IMR-90 (cell line): ENCODE data around the gene MGRN1. TPM values are rescaled to one million over a fixed set of nuclear protein-coding genes. Genes with fewer than 3 reads are reported as not detected.

ENCODE experiments used
- ATAC-seq: fragments of 200-7000 bp; cut with Tn5 transposase; 2 replicates; pipeline ENCODE4 v1.9.1; 2020; ENCODE audit warnings: low read depth, mild to moderate bottlenecking, moderate library complexity
- BruUV-seq: library from RNA; stranded (reverse); fragments of 400-500 nt; replicated peaks from 2 replicates; lab custom pipeline; 2021; lab: Mats Ljungman, UMichigan
- CTCF ChIA-PET: fragments of 300-600 bp; formaldehyde crosslinking; extraction: SDS; loops from one replicate; lab custom pipeline; 2021; ENCODE audit warnings: antibody characterized with exemption; lab: Yijun Ruan, JAX
- POLR2A ChIA-PET: fragments of 300-600 bp; sonication (Branson Sonifier 250); formaldehyde crosslinking; loops from one replicate; lab custom pipeline; 2022; ENCODE audit warnings: antibody characterized with exemption; ENCODE audit not compliant: unreplicated experiment; lab: Charles Lee
- DNase-seq: peaks from one replicate; pipeline ENCODE4 v3.0.0; 2013
- H2AFZ ChIP-seq: replicated peaks from 2 replicates; pipeline ENCODE3; 2013; ENCODE audit warnings: low read length, mild to moderate bottlenecking; ENCODE audit not compliant: poor library complexity
- H2AK5ac ChIP-seq: 2 replicates; pipeline ENCODE4 v1.6.1; 2013; ENCODE audit warnings: low read depth, low read length, inconsistent platforms
- H2AK9ac ChIP-seq: replicated peaks from 2 replicates; pipeline ENCODE3; 2013; ENCODE audit warnings: mild to moderate bottlenecking, low read depth, low read length, moderate library complexity; ENCODE audit not compliant: poor library complexity
- H2BK120ac ChIP-seq: 2 replicates; pipeline ENCODE4 v1.6.1; 2013; ENCODE audit warnings: low read depth, low read length, inconsistent platforms
- H2BK15ac ChIP-seq: 3 replicates; pipeline ENCODE4 v1.6.1; 2013; ENCODE audit warnings: low read depth, low read length, inconsistent platforms
- H2BK20ac ChIP-seq: 2 replicates; pipeline ENCODE4 v1.6.1; 2013; ENCODE audit warnings: low read depth, mild to moderate bottlenecking, inconsistent platforms, low read length, moderate library complexity
- H2BK5ac ChIP-seq: 2 replicates; pipeline ENCODE4 v1.6.1; 2013; ENCODE audit warnings: mild to moderate bottlenecking, low read depth, low read length, inconsistent platforms; ENCODE audit not compliant: poor library complexity, severe bottlenecking
- H3K14ac ChIP-seq: replicated peaks from 2 replicates; pipeline ENCODE4 v1.6.1; 2013; ENCODE audit warnings: low read depth, low read length, inconsistent platforms
- H3K18ac ChIP-seq: 2 replicates; pipeline ENCODE4 v1.6.1; 2013; ENCODE audit warnings: low read depth, low read length, control low read depth
- H3K23ac ChIP-seq: 2 replicates; pipeline ENCODE4 v1.6.1; 2013; ENCODE audit warnings: low read depth, low read length, inconsistent platforms
- H3K27ac ChIP-seq: 2 replicates; pipeline ENCODE4 v1.5.1; 2013; ENCODE audit warnings: mild to moderate bottlenecking, control low read depth, low read length; ENCODE audit not compliant: insufficient read depth
- H3K27me3 ChIP-seq: 2 replicates; pipeline ENCODE4 v1.6.1; 2013; ENCODE audit warnings: low read length; ENCODE audit not compliant: control insufficient read depth, insufficient read depth
- H3K36me3 ChIP-seq: 2 replicates; pipeline ENCODE4 v1.6.1; 2013; ENCODE audit warnings: low read length, mixed read lengths; ENCODE audit not compliant: control insufficient read depth, insufficient read depth
- H3K4ac ChIP-seq: 2 replicates; pipeline ENCODE4 v1.6.1; 2013; ENCODE audit warnings: low read depth, low read length, inconsistent platforms
- H3K4me1 ChIP-seq: 2 replicates; pipeline ENCODE4 v1.6.1; 2013; ENCODE audit warnings: low read length, mixed read lengths; ENCODE audit not compliant: control insufficient read depth, insufficient read depth
- H3K4me2 ChIP-seq: 2 replicates; pipeline ENCODE4 v1.6.1; 2013; ENCODE audit warnings: low read depth, mild to moderate bottlenecking, control low read depth, low read length, moderate library complexity
- H3K4me3 ChIP-seq: 2 replicates; pipeline ENCODE4 v1.5.1; 2013; ENCODE audit warnings: low read depth, mild to moderate bottlenecking, control low read depth, low read length, moderate library complexity; ENCODE audit not compliant: insufficient read depth
- H3K56ac ChIP-seq: 2 replicates; pipeline ENCODE4 v1.6.1; 2013; ENCODE audit warnings: low read length, inconsistent platforms; ENCODE audit not compliant: insufficient read depth; ENCODE audit errors: extremely low read depth
- H3K79me1 ChIP-seq, 2 experiments: 2 replicates each; pipeline ENCODE4 v1.6.1; 2013; ENCODE audit warnings: low read length in 2 of 2, inconsistent platforms in 1 of 2, low read depth in 1 of 2
- H3K9ac ChIP-seq: 2 replicates; pipeline ENCODE4 v1.6.1; 2013; ENCODE audit warnings: low read depth, low read length, control low read depth
- H3K9me1 ChIP-seq: 2 replicates; pipeline ENCODE4 v1.6.1; 2013; ENCODE audit warnings: low read length, inconsistent platforms; ENCODE audit not compliant: insufficient read depth
- H3K9me3 ChIP-seq: 2 replicates; pipeline ENCODE4 v1.6.1; 2013; ENCODE audit warnings: low read length; ENCODE audit not compliant: control insufficient read depth, insufficient read depth
- H4K20me1 ChIP-seq: 2 replicates; pipeline ENCODE4 v1.6.1; 2013; ENCODE audit warnings: low read length, inconsistent platforms; ENCODE audit not compliant: insufficient read depth
- H4K5ac ChIP-seq: 2 replicates; pipeline ENCODE4 v1.6.1; 2013; ENCODE audit warnings: mild to moderate bottlenecking, low read depth, low read length, control low read depth
- H4K8ac ChIP-seq, 2 experiments: 2 replicates each; pipeline ENCODE4 v1.6.1; 2013; ENCODE audit warnings: low read depth in 2 of 2, low read length in 2 of 2, control low read depth in 1 of 2, inconsistent platforms in 1 of 2
- H4K91ac ChIP-seq: 2 replicates; pipeline ENCODE4 v1.6.1; 2013; ENCODE audit warnings: low read depth, low read length, inconsistent platforms; ENCODE audit not compliant: insufficient read depth
- ELK1 ChIP-seq: fragments of 150-350 bp; IDR thresholded peaks from 2 replicates; pipeline ENCODE4 v1.6.1; 2016; ENCODE audit warnings: low read depth, mild to moderate bottlenecking, low read length, moderate library complexity, borderline replicate concordance
- FOS ChIP-seq: fragments of 150-350 bp; IDR thresholded peaks from 2 replicates; pipeline ENCODE4 v1.6.1; 2016; ENCODE audit warnings: low read depth, low read length
- MAZ ChIP-seq: IDR thresholded peaks from 2 replicates; pipeline ENCODE4 v1.6.1; 2012; ENCODE audit warnings: low read depth, mild to moderate bottlenecking, low read length, improper control_type of control experiment, moderate library complexity, borderline replicate concordance
- NFE2L2 ChIP-seq: fragments of 150-350 bp; IDR thresholded peaks from 2 replicates; pipeline ENCODE4 v1.6.1; 2016; ENCODE audit warnings: low read depth, mild to moderate bottlenecking, low read length
- RAD21 ChIP-seq: IDR thresholded peaks from 2 replicates; pipeline ENCODE4 v1.6.1; 2012; ENCODE audit warnings: low read length, improper control_type of control experiment
- USF2 ChIP-seq: fragments of 150-350 bp; IDR thresholded peaks from 2 replicates; pipeline ENCODE4 v1.6.1; 2017; ENCODE audit warnings: mild to moderate bottlenecking, antibody characterized with exemption, low read length, low read depth
- WGBS, 2 experiments: methylation state at CpG; one replicate each; pipeline versions ENCODE4 v1.1.5 to v1.1.7; 2013; ENCODE audit warnings: missing lambda C conversion rate in 2 of 2; ENCODE audit not compliant: insufficient read length in 1 of 2; ENCODE audit errors: extremely low coverage in 2 of 2; 5-methylcytosine and 5-hydroxymethylcytosine counted together
- dilution Hi-C: fragments of 300-500 bp; cut with HindIII; formaldehyde crosslinking; loops from one replicate; pipeline ENCODE4 v1.14.3; 2018; ENCODE audit warnings: low sequenced_read_pairs; ENCODE audit not compliant: unreplicated experiment
- in situ Hi-C: fragments of 300-500 bp; cut with MboI; formaldehyde crosslinking; loops from 3 replicates; pipeline ENCODE4 v1.14.3; 2019; ENCODE audit warnings: low sequenced_read_pairs, inconsistent platforms, mixed read lengths
- intact Hi-C: fragments of 100-400 bp; cut with micrococcal nuclease; formaldehyde crosslinking; loops from 2 replicates; pipeline ENCODE4 v1.10.0; 2022
- polyA plus RNA-seq, 3 experiments: library from polyadenylated mRNA; depleted of rRNA; stranded (reverse); fragments of >200 nt; gene quantifications; 2 replicates each; pipeline ENCODE4 v1.2.3, GENCODE V29; 2012; ENCODE audit warnings: low replicate concordance in 1 of 3
- total RNA-seq: library from RNA; depleted of rRNA; stranded (reverse); fragments of >200 nt; gene quantifications from 2 replicates; pipeline ENCODE4 v1.2.3, GENCODE V29; 2012

The MGRN1 gene
- total and polyA plus RNA-seq, 2 of the 4 experiments (the other 2 are of a cell fraction) = 11.7 to 32.7 TPM

GRCh38 chr16:4687946-4688673, 63.5 kb downstream of the MGRN1 start:
- no peak overlapping the region for H2BK120ac ChIP-seq
- no peak overlapping the region for H3K9ac ChIP-seq
- H2BK20ac ChIP-seq = no peak overlapping the region
- POLR2A ChIA-PET = no interaction called here
- no TSS peak for BruUV-seq
- ATAC-seq = no peak
- H3K4me3 ChIP-seq = no peak overlapping the region
- dilution Hi-C loops = no loop called here
- no peak overlapping the region for H3K4ac ChIP-seq
- no peak overlapping the region for H3K14ac ChIP-seq
- H3K56ac ChIP-seq = no peak overlapping the region
- TF ChIP-seq NFE2L2 (no peak), USF2 (no peak), FOS (no peak), RAD21 (no peak), MAZ (no peak), ELK1 (no peak)
- WGBS, 2 experiments = 92% methylated on average over 29 of the region's 39 CpGs; no CpG with 5 or more reads in 1 of the 2 experiments
- H3K36me3 ChIP-seq = peaks cover 46% of the 10 kb centered on the region
- no peak overlapping the region for H2BK5ac ChIP-seq
- no peak overlapping the region for H2AK5ac ChIP-seq
- H2AFZ ChIP-seq = no peak overlapping the region
- H3K23ac ChIP-seq = no peak overlapping the region
- no peaks in the 10 kb centered on the region for H3K27me3 ChIP-seq
- no peak overlapping the region for H3K27ac ChIP-seq
- no peaks in the 10 kb centered on the region; the same call in none of the 2 replicates for H4K20me1 ChIP-seq
- H4K8ac ChIP-seq = no peak overlapping the region
- H2AK9ac ChIP-seq = peak overlapping the region; percentile 37
- 0 out of 4 replicates have a peak, but pooled peaks cover 0 to 2% of the 10 kb centered on the region in 2 experiments for H3K79me1 ChIP-seq
- no peak overlapping the region for H3K18ac ChIP-seq
- H2BK15ac ChIP-seq = no peak overlapping the region
- no peak overlapping the region for H4K5ac ChIP-seq
- H3K9me3 ChIP-seq = no peaks in the 10 kb centered on the region
- no peak for DNase-seq
- intact Hi-C loops = no loop called here
- in situ Hi-C loops = no loop called here
- peaks cover 5% of the 10 kb centered on the region; the same call in 1 of the 2 replicates for H3K9me1 ChIP-seq
- CTCF ChIA-PET = no interaction called here
- H4K91ac ChIP-seq = no peak overlapping the region
- H3K4me2 ChIP-seq = no peak overlapping the region
- peaks cover 2% of the 10 kb centered on the region; the same call in 1 of the 2 replicates for H3K4me1 ChIP-seq
